Esophagus muscularis mucosa (tissue), 4 donors: ENCODE data around the gene MYBPC2. TPM values are rescaled to one million over a fixed set of nuclear protein-coding genes. Genes with fewer than 3 reads are reported as not detected.
"Not testable (repeated sequence)": the region's sequence is repeated elsewhere in the genome, so short reads cannot be mapped to it uniquely, and the experiment has no call there.

Source experiments
- DNase-seq: peaks from one replicate; pipeline ENCODE4 v3.0.0-alpha.2; 2017; ENCODE audit errors: extremely low spot score
- H3K27ac ChIP-seq, 4 donors: fragments of 200-600 bp; sonication (generic); replicated peaks in 1 of 4; 1 replicate in 3 of 4; 2 replicates in 1 of 4; pipeline ENCODE4 v1.5.1; 2016 to 2019; ENCODE audit warnings: mild to moderate bottlenecking in 1 of 4
- H3K27me3 ChIP-seq, 4 donors: fragments of 200-600 bp; sonication (generic); one replicate each; pipeline versions ENCODE4 v1.5.1 to v1.6.0; 2016 to 2019
- H3K36me3 ChIP-seq, 4 donors: fragments of 200-600 bp; sonication (generic); one replicate each; pipeline ENCODE4 v1.5.1; 2016 to 2019
- H3K4me1 ChIP-seq, 4 donors: fragments of 200-600 bp; sonication (generic); one replicate each; pipeline ENCODE4 v1.5.1; 2016 to 2019
- H3K4me3 ChIP-seq, 4 donors: fragments of 200-600 bp; sonication (generic); 1 replicate in 2 of 4; 2 replicates in 2 of 4; pipeline ENCODE4 v1.5.1; 2016 to 2019; ENCODE audit warnings: mild to moderate bottlenecking in 4 of 4, moderate library complexity in 1 of 4
- H3K9me3 ChIP-seq, 4 donors: fragments of 200-600 bp; sonication (generic); 1 replicate in 3 of 4; 2 replicates in 1 of 4; pipeline ENCODE4 v1.5.1; 2016 to 2019
- CTCF ChIP-seq, 3 experiments: fragments of 200-600 bp in 2 of 3; fragments of 450-650 bp in 1 of 3; sonication (generic) in 2 of 3; IDR thresholded peaks; one replicate each; pipeline ENCODE4 v1.5.1; 2017 to 2019; ENCODE audit warnings: antibody characterized with exemption in 3 of 3, mild to moderate bottlenecking in 2 of 3, moderate library complexity in 1 of 3
- EP300 ChIP-seq: sonication (generic); formaldehyde crosslinking; IDR thresholded peaks from one replicate; pipeline ENCODE4 v1.6.1; 2017; ENCODE audit warnings: antibody characterized with exemption
- POLR2A ChIP-seq: fragments of 450-650 bp; IDR thresholded peaks from one replicate; pipeline ENCODE4 v1.6.1; 2017; ENCODE audit warnings: antibody characterized with exemption, moderate library complexity, mild to moderate bottlenecking, low read depth
- POLR2AphosphoS5 ChIP-seq, 2 donors: sonication (generic); formaldehyde crosslinking; IDR thresholded peaks; one replicate each; pipeline ENCODE4 v1.6.1; 2017; ENCODE audit warnings: antibody characterized with exemption in 2 of 2
- WGBS: methylation state at CpG from one replicate; pipeline ENCODE4 v1.1.5; 2018; 5-methylcytosine and 5-hydroxymethylcytosine counted together
- intact Hi-C: fragments of 100-400 bp; cut with DNase I; formaldehyde crosslinking; loops from one replicate; pipeline ENCODE4 v1.15.1; 2023
- total RNA-seq, 4 donors: library from RNA; depleted of rRNA; stranded (reverse); fragments of >200 nt; gene quantifications; one replicate each; pipeline versions ENCODE4 v1.1.0 to v1.2.1, GENCODE V29; 2016

The MYBPC2 gene
- total RNA-seq, 4 donors from 2014 or later = not detected

GRCh38 chr19:50435221-50435620, 2.5 kb downstream of the MYBPC2 start:
- TF ChIP-seq POLR2AphosphoS5 (IDR thresholded peaks at IDR 0.05) = no peak
- no peak for TF ChIP-seq POLR2A
- TF ChIP-seq EP300 = no peak
- no peak for TF ChIP-seq CTCF (IDR thresholded peaks at IDR 0.05)
- H3K9me3 ChIP-seq = no peaks in the 10 kb centered on the region
- DNase-seq = no peak
- intact Hi-C loops = no loop called here
- H3K27ac ChIP-seq = no peak overlapping the region
- 78% methylated on average over 16 of the region's 17 CpGs for WGBS
- H3K27me3 ChIP-seq = peaks cover 0 to 57% (median 20%) of the 10 kb centered on the region in 4 donors
- no peak overlapping the region for H3K4me3 ChIP-seq
- H3K4me1 ChIP-seq = peaks cover 12 to 24% (median 20%) of the 10 kb centered on the region in 4 donors
- no peaks in the 10 kb centered on the region for H3K36me3 ChIP-seq

GRCh38 chr19:50435627-50436026, 2.9 kb downstream of the MYBPC2 start:
- Histone ChIP-seq H3K4me1 (peaks cover 12 to 24% (median 20%) of the 10 kb centered on the region in 4 donors), H3K36me3 (no peaks in the 10 kb centered on the region), H3K4me3 (no peak overlapping the region), H3K27me3 (peaks cover 0 to 53% (median 18%) of the 10 kb centered on the region in 4 donors), H3K27ac (no peak overlapping the region), H3K9me3 (no peaks in the 10 kb centered on the region)
- no peak for DNase-seq
- no peak for TF ChIP-seq POLR2AphosphoS5 (IDR thresholded peaks at IDR 0.05)
- TF ChIP-seq EP300 = no peak
- TF ChIP-seq POLR2A = no peak
- no peak for TF ChIP-seq CTCF (IDR thresholded peaks at IDR 0.05)
- 72% methylated on average over 12 of the region's 12 CpGs for WGBS
- intact Hi-C loops = no loop called here

GRCh38 chr19:50437862-50438449, 5.3 kb downstream of the MYBPC2 start:
- WGBS = 94% methylated on average over 5 of the region's 5 CpGs
- H3K27me3 ChIP-seq = peaks cover 0 to 35% (median 4%) of the 10 kb centered on the region in 4 donors
- peaks cover 0 to under 1% (median 0%) of the 10 kb centered on the region in 4 donors for H3K4me1 ChIP-seq
- intact Hi-C loops = no loop called here
- DNase-seq = no peak
- H3K9me3 ChIP-seq = no peaks in the 10 kb centered on the region
- TF ChIP-seq POLR2AphosphoS5 (IDR thresholded peaks at IDR 0.05) (no peak), POLR2A (no peak), CTCF (IDR thresholded peaks at IDR 0.05) (no peak), EP300 (no peak)
- H3K4me3 ChIP-seq = no peak overlapping the region
- no peaks in the 10 kb centered on the region for H3K36me3 ChIP-seq
- H3K27ac ChIP-seq = no peak overlapping the region

GRCh38 chr19:50439130-50439529, 6.4 kb downstream of the MYBPC2 start:
- H3K9me3 ChIP-seq, DNase-seq, intact Hi-C loops, H3K27ac ChIP-seq, H3K36me3 ChIP-seq, H3K4me1 ChIP-seq, H3K4me3 ChIP-seq: not testable (repeated sequence)
- 66% methylated on average over 2 of the region's 2 CpGs for WGBS
- H3K27me3 ChIP-seq = peaks cover 0 to 23% (median 0%) of the 10 kb centered on the region in 4 donors

GRCh38 chr19:50444059-50444458, 11.4 kb downstream of the MYBPC2 start:
- WGBS = 63% methylated on average over 1 of the region's 1 CpG
- no peak for DNase-seq

More at GRCh38 chr19:50444059-50444458, 11.4 kb downstream of the MYBPC2 start:
- Histone ChIP-seq H3K36me3 (no peaks in the 10 kb centered on the region), H3K4me1 (no peaks in the 10 kb centered on the region), H3K9me3 (peaks cover 0 to 4% (median 0%) of the 10 kb centered on the region in 4 donors), H3K27ac (no peak overlapping the region), H3K4me3 (no peak overlapping the region), H3K27me3 (peaks cover 0 to 14% (median 0%) of the 10 kb centered on the region in 4 donors)
- intact Hi-C loops = no loop called here
- TF ChIP-seq POLR2A (no peak), POLR2AphosphoS5 (IDR thresholded peaks at IDR 0.05) (no peak), CTCF (IDR thresholded peaks at IDR 0.05) (no peak), EP300 (no peak)
